HepG2 (cell line): ENCODE results near the gene ZKSCAN5. TPM values are rescaled to one million over a fixed set of nuclear protein-coding genes. Genes with fewer than 3 reads are reported as not detected.

ENCODE experiments used
- AGO1 ChIP-seq: fragments of 200-400 bp; formaldehyde crosslinking; IDR thresholded peaks from 2 replicates; pipeline ENCODE4 v1.6.1; 2017; ENCODE audit warnings: mild to moderate bottlenecking, low read depth, low read length, moderate library complexity; ENCODE audit not compliant: poor library complexity, severe bottlenecking
- DMAP1 ChIP-seq: IDR thresholded peaks from 2 replicates; pipeline ENCODE4 v1.6.1; 2016
- HMG20B ChIP-seq: conservative IDR thresholded peaks from 2 replicates; pipeline ENCODE4 v1.6.1; 2016; ENCODE audit warnings: missing genetic modification reagents, missing compliant biosample characterization
- HNRNPUL1 ChIP-seq: fragments of 200-400 bp; formaldehyde crosslinking; IDR thresholded peaks from 2 replicates; pipeline ENCODE4 v1.6.1; 2017; ENCODE audit warnings: low read depth, mild to moderate bottlenecking, low read length, moderate library complexity
- KAT7 ChIP-seq: IDR thresholded peaks from 2 replicates; pipeline ENCODE4 v1.6.1; 2018; ENCODE audit warnings: borderline replicate concordance, missing compliant biosample characterization
- NRL ChIP-seq: sonication (generic); formaldehyde crosslinking; IDR thresholded peaks from 2 replicates; pipeline ENCODE4 v1.5.0; 2020; ENCODE audit warnings: missing genetic modification reagents, mild to moderate bottlenecking, moderate library complexity, borderline replicate concordance
- POLR2AphosphoS5 ChIP-seq: IDR thresholded peaks from 2 replicates; pipeline ENCODE4 v1.6.1; 2012; ENCODE audit warnings: low read depth, low read length
- PPARG ChIP-seq: conservative IDR thresholded peaks from 2 replicates; pipeline ENCODE4 v1.6.1; 2016; ENCODE audit warnings: missing biosample characterization, missing genetic modification reagents
- RFX1 ChIP-seq: fragments of 450-650 bp; IDR thresholded peaks from 2 replicates; pipeline ENCODE4 v1.6.1; 2017
- SMAD1 ChIP-seq: sonication (generic); formaldehyde crosslinking; IDR thresholded peaks from 2 replicates; pipeline ENCODE4 v1.4.0; 2020; ENCODE audit warnings: missing genetic modification reagents, low read depth, mild to moderate bottlenecking, borderline replicate concordance
- SOX5 ChIP-seq: IDR thresholded peaks from 2 replicates; pipeline ENCODE4 v1.6.1; 2016; ENCODE audit warnings: borderline replicate concordance
- TOPORS ChIP-seq: sonication (generic); formaldehyde crosslinking; IDR thresholded peaks from 2 replicates; pipeline ENCODE4 v1.8.0; 2023; ENCODE audit warnings: mild to moderate bottlenecking, missing genetic modification reagents
- XRCC5 ChIP-seq: fragments of 200-400 bp; formaldehyde crosslinking; optimal IDR thresholded peaks from 2 replicates; pipeline ENCODE3; 2017; ENCODE audit warnings: mild to moderate bottlenecking, low read length
- ZBTB21 ChIP-seq: sonication (generic); formaldehyde crosslinking; IDR thresholded peaks from 2 replicates; pipeline ENCODE4 v1.4.0; 2020; ENCODE audit warnings: missing genetic modification reagents
- ZEB1 ChIP-seq: IDR thresholded peaks from 2 replicates; pipeline ENCODE4 v1.6.1; 2012; ENCODE audit warnings: mild to moderate bottlenecking, low read depth, inconsistent platforms; ENCODE audit not compliant: insufficient replicate concordance
- ZNF160 ChIP-seq: sonication (generic); formaldehyde crosslinking; IDR thresholded peaks from 2 replicates; pipeline ENCODE4 v1.8.0; 2022; ENCODE audit warnings: mild to moderate bottlenecking, inconsistent platforms, missing genetic modification reagents
- ZNF430 ChIP-seq: sonication (generic); formaldehyde crosslinking; IDR thresholded peaks from 2 replicates; pipeline ENCODE4 v1.9.0; 2021; ENCODE audit warnings: mild to moderate bottlenecking, missing genetic modification reagents
- ZNF460 ChIP-seq: sonication (generic); formaldehyde crosslinking; IDR thresholded peaks from 2 replicates; pipeline ENCODE4 v1.5.1; 2020; ENCODE audit warnings: missing genetic modification reagents, mild to moderate bottlenecking, borderline replicate concordance
- ZNF496 ChIP-seq: sonication (generic); formaldehyde crosslinking; IDR thresholded peaks from 2 replicates; pipeline ENCODE4 v1.8.1; 2023; ENCODE audit warnings: mild to moderate bottlenecking, moderate library complexity, missing genetic modification reagents; ENCODE audit not compliant: insufficient replicate concordance
- ZNF546 ChIP-seq: sonication (generic); formaldehyde crosslinking; conservative IDR thresholded peaks from 2 replicates; pipeline ENCODE4 v1.8.1; 2023; ENCODE audit warnings: mild to moderate bottlenecking, missing genetic modification reagents
- ZNF562 ChIP-seq: sonication (generic); formaldehyde crosslinking; IDR thresholded peaks from 2 replicates; pipeline ENCODE4 v1.8.0; 2022; ENCODE audit warnings: missing genetic modification reagents, borderline replicate concordance
- ZNF747 ChIP-seq: sonication (generic); formaldehyde crosslinking; IDR thresholded peaks from 2 replicates; pipeline ENCODE4 v1.8.1; 2023; ENCODE audit warnings: missing genetic modification reagents, mild to moderate bottlenecking, borderline replicate concordance
- polyA plus RNA-seq, 8 experiments: library from polyadenylated mRNA; depleted of rRNA in 3 of 8; stranded (reverse) in 7 of 8; unstranded in 1 of 8; fragments of >200 nt; fragmentation: Illumina TruSeq in 4 of 8; extraction: Trizol in 4 of 8; gene quantifications; 2 replicates each; pipeline versions ENCODE4 v1.2.1 to v1.2.3, GENCODE V29; 2011 to 2016; ENCODE audit warnings: low read depth in 4 of 8, missing spikeins in 1 of 8, mixed read lengths in 1 of 8; ENCODE audit not compliant: insufficient read depth in 1 of 8
- total RNA-seq, 5 experiments: library from RNA; depleted of rRNA; stranded (reverse); fragments of >200 nt; fragmentation: Illumina TruSeq; extraction: Trizol; gene quantifications; 2 replicates each; pipeline ENCODE4 v1.2.3, GENCODE V29; 2016; ENCODE audit warnings: low read depth in 1 of 5
- TF ChIP-seq, protein P1 (sequence below): sonication (generic); formaldehyde crosslinking; IDR thresholded peaks from 2 replicates; pipeline ENCODE4 v1.5.0; 2020; ENCODE audit warnings: missing genetic modification reagents
- TF ChIP-seq, protein P2 (sequence below): IDR thresholded peaks from 2 replicates; pipeline ENCODE4 v1.6.1; 2016
- TF ChIP-seq, protein P3 (sequence below): sonication (generic); formaldehyde crosslinking; IDR thresholded peaks from 2 replicates; pipeline ENCODE4 v1.5.0; 2020; ENCODE audit warnings: missing genetic modification reagents
- TF ChIP-seq, protein P4 (sequence below): IDR thresholded peaks from 2 replicates; pipeline ENCODE4 v1.6.1; 2012; ENCODE audit warnings: inconsistent platforms
- TF ChIP-seq, protein P5 (sequence below): IDR thresholded peaks from 2 replicates; pipeline ENCODE4 v1.6.1; 2016; ENCODE audit warnings: mild to moderate bottlenecking, missing biosample characterization, missing genetic modification reagents

Gene ZKSCAN5
- total and polyA plus RNA-seq, 2 of the 13 experiments (the other 11 are each of a cell fraction or from before 2014, with no cell fraction given) = 5.5 to 11.7 TPM

DNA sequence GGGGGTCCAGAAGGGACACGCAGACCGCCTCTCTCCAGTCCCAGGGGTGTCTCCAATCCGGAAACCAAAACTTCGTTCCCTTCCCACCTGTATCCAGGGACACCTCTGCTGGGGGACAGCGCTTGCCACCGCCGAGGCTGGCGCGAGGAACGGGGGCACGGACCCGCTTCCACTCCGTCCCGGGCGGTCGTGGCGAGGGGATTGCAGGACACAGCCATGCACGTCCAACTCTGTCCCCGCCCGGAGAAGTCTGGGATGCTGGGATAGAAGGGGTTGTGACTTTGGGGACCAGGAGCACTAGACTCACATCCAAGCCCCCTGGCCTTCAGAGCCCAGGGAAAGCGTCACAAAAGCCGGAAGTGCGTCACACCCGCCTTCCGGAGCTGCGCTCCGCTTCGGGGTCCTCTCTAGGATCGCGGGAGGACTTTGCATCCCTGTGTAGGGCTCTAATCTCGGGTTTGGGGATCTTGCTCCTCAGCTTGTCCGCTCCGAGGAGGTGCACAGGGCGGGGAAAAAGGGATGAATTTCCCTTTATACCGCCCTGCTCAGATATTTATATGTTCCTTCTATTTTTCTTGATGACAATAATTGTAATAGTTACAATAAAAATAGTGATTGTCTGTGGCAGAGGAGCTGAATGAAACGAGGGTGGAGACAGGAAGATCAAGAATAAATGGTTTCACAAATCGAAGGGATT lies 47.5 kb downstream of the ZKSCAN5 start, which contains the start of gene FAM200A (continued):
- TF ChIP-seq, protein P1, sequence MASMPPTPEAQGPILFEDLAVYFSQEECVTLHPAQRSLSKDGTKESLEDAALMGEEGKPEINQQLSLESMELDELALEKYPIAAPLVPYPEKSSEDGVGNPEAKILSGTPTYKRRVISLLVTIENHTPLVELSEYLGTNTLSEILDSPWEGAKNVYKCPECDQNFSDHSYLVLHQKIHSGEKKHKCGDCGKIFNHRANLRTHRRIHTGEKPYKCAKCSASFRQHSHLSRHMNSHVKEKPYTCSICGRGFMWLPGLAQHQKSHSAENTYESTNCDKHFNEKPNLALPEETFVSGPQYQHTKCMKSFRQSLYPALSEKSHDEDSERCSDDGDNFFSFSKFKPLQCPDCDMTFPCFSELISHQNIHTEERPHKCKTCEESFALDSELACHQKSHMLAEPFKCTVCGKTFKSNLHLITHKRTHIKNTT = no peak
- TF ChIP-seq ZNF160 (CRISPR knock-in tag) (no peak), ZNF562 (CRISPR knock-in tag) (no peak), AGO1 (peak; percentile 26), ZNF747 (CRISPR knock-in tag) (peak; percentile 78; the same call in 1 of the 2 replicates), ZNF496 (no peak), HNRNPUL1 (no peak), PPARG (CRISPR knock-in tag) (peak; percentile 53; the same call in 1 of the 2 replicates), KAT7 (CRISPR knock-in tag) (no peak; the same call in 1 of the 2 replicates), ZNF430 (CRISPR knock-in tag) (peak; percentile 40; the same call in 1 of the 2 replicates), RFX1 (no peak), DMAP1 (CRISPR knock-in tag) (peak; percentile 63; the same call in 1 of the 2 replicates), ZEB1 (no peak), ZBTB21 (peak; percentile 100), TOPORS (CRISPR knock-in tag) (no peak), NRL (CRISPR knock-in tag) (peak; percentile 78; the same call in 1 of the 2 replicates), SMAD1 (CRISPR knock-in tag) (no peak), HMG20B (CRISPR knock-in tag) (no peak; the same call in 1 of the 2 replicates), ZNF546 (CRISPR knock-in tag) (no peak), POLR2AphosphoS5 (peak; percentile 87), SOX5 (CRISPR knock-in tag) (peak; percentile 53; the same call in 1 of the 2 replicates), ZNF460 (CRISPR knock-in tag) (no peak), XRCC5 (peak; percentile 52)
- TF ChIP-seq, protein P2, sequence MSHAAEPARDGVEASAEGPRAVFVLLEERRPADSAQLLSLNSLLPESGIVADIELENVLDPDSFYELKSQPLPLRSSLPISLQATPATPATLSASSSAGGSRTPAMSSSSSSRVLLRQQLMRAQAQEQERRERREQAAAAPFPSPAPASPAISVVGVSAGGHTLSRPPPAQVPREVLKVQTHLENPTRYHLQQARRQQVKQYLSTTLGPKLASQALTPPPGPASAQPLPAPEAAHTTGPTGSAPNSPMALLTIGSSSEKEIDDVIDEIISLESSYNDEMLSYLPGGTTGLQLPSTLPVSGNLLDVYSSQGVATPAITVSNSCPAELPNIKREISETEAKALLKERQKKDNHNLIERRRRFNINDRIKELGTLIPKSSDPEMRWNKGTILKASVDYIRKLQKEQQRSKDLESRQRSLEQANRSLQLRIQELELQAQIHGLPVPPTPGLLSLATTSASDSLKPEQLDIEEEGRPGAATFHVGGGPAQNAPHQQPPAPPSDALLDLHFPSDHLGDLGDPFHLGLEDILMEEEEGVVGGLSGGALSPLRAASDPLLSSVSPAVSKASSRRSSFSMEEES = no peak
- TF ChIP-seq, protein P3, sequence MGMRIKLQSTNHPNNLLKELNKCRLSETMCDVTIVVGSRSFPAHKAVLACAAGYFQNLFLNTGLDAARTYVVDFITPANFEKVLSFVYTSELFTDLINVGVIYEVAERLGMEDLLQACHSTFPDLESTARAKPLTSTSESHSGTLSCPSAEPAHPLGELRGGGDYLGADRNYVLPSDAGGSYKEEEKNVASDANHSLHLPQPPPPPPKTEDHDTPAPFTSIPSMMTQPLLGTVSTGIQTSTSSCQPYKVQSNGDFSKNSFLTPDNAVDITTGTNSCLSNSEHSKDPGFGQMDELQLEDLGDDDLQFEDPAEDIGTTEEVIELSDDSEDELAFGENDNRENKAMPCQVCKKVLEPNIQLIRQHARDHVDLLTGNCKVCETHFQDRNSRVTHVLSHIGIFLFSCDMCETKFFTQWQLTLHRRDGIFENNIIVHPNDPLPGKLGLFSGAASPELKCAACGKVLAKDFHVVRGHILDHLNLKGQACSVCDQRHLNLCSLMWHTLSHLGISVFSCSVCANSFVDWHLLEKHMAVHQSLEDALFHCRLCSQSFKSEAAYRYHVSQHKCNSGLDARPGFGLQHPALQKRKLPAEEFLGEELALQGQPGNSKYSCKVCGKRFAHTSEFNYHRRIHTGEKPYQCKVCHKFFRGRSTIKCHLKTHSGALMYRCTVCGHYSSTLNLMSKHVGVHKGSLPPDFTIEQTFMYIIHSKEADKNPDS (CRISPR knock-in tag) = no peak
- TF ChIP-seq, protein P4, sequence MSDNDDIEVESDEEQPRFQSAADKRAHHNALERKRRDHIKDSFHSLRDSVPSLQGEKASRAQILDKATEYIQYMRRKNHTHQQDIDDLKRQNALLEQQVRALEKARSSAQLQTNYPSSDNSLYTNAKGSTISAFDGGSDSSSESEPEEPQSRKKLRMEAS = peak; percentile 37; the same call in 1 of the 2 replicates
- TF ChIP-seq, protein P5, sequence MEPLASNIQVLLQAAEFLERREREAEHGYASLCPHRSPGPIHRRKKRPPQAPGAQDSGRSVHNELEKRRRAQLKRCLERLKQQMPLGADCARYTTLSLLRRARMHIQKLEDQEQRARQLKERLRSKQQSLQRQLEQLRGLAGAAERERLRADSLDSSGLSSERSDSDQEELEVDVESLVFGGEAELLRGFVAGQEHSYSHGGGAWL (CRISPR knock-in tag) = no peak; the same call in 1 of the 2 replicates
